ENCODE measurements around the gene DENR. TPM values are rescaled to one million over a fixed set of nuclear protein-coding genes. Genes with fewer than 3 reads are reported as not detected.

Gene DENR
- total and polyA plus RNA-seq, 2 of the 13 experiments (the other 11 are each of a cell fraction or from before 2014, with no cell fraction given): 30.0 to 59.1 TPM

DNA sequence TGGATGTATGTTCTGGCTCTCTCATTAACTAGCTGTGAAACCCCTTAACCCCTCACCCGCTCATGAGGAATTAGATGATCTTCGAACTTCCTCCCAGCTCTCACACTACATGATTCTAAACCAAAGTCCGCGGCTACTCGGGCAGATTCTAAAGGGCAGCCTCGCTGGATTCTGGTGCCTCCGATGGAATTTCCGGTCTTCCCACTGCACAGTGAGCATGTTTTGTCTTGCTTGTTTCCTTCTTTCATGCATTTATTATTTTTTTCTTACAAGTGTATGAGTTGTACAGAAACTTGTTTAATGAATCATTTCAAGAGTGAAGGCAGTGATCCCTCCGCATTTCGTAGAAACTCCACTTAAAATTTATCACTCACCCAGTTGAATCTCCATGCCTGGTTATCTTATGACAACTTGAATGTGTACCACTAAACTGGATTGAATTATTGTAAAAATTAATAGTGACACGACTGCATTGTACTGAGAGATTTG, 31.5 kb upstream of the DENR start (continued):
- TF ChIP-seq ZNF772 (CRISPR knock-in tag; IDR thresholded peaks at IDR 0.05) (no peak), HIVEP1 (CRISPR knock-in tag; IDR thresholded peaks at IDR 0.05) (no peak), IKZF1 (IDR thresholded peaks at IDR 0.05) (no peak), RAD21 (CRISPR knock-in tag; IDR thresholded peaks at IDR 0.05) (no peak), PHF21A (CRISPR knock-in tag; IDR thresholded peaks at IDR 0.05) (no peak), RFX1 (IDR thresholded peaks at IDR 0.05) (no peak), RXRB (CRISPR knock-in tag; IDR thresholded peaks at IDR 0.05; ENCODE audit: borderline replicate concordance) (peak; percentile 75; the same call in 1 of the 2 replicates), POLR2G (IDR thresholded peaks at IDR 0.05; ENCODE audit: low read depth, low read length) (0 out of 2 replicates have a peak, but pooled peaks have one; percentile 37), MAF1 (CRISPR knock-in tag; IDR thresholded peaks at IDR 0.05; ENCODE audit: borderline replicate concordance) (no peak), ZFP36 (IDR thresholded peaks at IDR 0.05; ENCODE audit: borderline replicate concordance, low read depth, low read length, partially characterized antibody) (no peak), SIN3A (IDR thresholded peaks at IDR 0.05; ENCODE audit: borderline replicate concordance, low read depth, low read length) (no peak), MYC (CRISPR knock-in tag; IDR thresholded peaks at IDR 0.05; ENCODE audit: borderline replicate concordance) (peak; percentile 34; the same call in 1 of the 2 replicates), ZNF552 (CRISPR knock-in tag; IDR thresholded peaks at IDR 0.05; ENCODE audit: borderline replicate concordance) (no peak), ZNF232 (CRISPR knock-in tag; IDR thresholded peaks at IDR 0.05; ENCODE audit: borderline replicate concordance) (0 out of 2 replicates have a peak, but pooled peaks have one; percentile 19), CBFB (CRISPR knock-in tag; IDR thresholded peaks at IDR 0.05) (no peak), TBX2 (CRISPR knock-in tag; IDR thresholded peaks at IDR 0.05; ENCODE audit: borderline replicate concordance) (peak; percentile 68; the same call in 1 of the 2 replicates), ZNF605 (CRISPR knock-in tag; IDR thresholded peaks at IDR 0.05) (0 out of 2 replicates have a peak, but pooled peaks have one; percentile 40), CCDC6 (CRISPR knock-in tag; IDR thresholded peaks at IDR 0.05) (no peak), SPEN (CRISPR knock-in tag; IDR thresholded peaks at IDR 0.05; ENCODE audit: low read depth) (peak; percentile 21; the same call in 1 of the 2 replicates), KDM6A (CRISPR knock-in tag; IDR thresholded peaks at IDR 0.05; ENCODE audit: low read depth) (peak; percentile 89)
- TF ChIP-seq, protein P1, sequence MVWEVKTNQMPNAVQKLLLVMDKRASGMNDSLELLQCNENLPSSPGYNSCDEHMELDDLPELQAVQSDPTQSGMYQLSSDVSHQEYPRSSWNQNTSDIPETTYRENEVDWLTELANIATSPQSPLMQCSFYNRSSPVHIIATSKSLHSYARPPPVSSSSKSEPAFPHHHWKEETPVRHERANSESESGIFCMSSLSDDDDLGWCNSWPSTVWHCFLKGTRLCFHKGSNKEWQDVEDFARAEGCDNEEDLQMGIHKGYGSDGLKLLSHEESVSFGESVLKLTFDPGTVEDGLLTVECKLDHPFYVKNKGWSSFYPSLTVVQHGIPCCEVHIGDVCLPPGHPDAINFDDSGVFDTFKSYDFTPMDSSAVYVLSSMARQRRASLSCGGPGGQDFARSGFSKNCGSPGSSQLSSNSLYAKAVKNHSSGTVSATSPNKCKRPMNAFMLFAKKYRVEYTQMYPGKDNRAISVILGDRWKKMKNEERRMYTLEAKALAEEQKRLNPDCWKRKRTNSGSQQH (CRISPR knock-in tag; IDR thresholded peaks at IDR 0.05; ENCODE audit: low read depth): no peak
- TF ChIP-seq, protein P2, sequence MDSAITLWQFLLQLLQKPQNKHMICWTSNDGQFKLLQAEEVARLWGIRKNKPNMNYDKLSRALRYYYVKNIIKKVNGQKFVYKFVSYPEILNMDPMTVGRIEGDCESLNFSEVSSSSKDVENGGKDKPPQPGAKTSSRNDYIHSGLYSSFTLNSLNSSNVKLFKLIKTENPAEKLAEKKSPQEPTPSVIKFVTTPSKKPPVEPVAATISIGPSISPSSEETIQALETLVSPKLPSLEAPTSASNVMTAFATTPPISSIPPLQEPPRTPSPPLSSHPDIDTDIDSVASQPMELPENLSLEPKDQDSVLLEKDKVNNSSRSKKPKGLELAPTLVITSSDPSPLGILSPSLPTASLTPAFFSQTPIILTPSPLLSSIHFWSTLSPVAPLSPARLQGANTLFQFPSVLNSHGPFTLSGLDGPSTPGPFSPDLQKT (CRISPR knock-in tag; IDR thresholded peaks at IDR 0.05; ENCODE audit: borderline replicate concordance): no peak
- TF ChIP-seq, protein P3, sequence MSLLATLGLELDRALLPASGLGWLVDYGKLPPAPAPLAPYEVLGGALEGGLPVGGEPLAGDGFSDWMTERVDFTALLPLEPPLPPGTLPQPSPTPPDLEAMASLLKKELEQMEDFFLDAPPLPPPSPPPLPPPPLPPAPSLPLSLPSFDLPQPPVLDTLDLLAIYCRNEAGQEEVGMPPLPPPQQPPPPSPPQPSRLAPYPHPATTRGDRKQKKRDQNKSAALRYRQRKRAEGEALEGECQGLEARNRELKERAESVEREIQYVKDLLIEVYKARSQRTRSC (CRISPR knock-in tag; IDR thresholded peaks at IDR 0.05; ENCODE audit: low read depth): no peak
- TF ChIP-seq, protein P4, sequence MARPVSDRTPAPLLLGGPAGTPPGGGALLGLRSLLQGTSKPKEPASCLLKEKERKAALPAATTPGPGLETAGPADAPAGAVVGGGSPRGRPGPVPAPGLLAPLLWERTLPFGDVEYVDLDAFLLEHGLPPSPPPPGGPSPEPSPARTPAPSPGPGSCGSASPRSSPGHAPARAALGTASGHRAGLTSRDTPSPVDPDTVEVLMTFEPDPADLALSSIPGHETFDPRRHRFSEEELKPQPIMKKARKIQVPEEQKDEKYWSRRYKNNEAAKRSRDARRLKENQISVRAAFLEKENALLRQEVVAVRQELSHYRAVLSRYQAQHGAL (CRISPR knock-in tag; IDR thresholded peaks at IDR 0.05; ENCODE audit: not compliant biosample characterization): no peak
- TF ChIP-seq, protein P5, sequence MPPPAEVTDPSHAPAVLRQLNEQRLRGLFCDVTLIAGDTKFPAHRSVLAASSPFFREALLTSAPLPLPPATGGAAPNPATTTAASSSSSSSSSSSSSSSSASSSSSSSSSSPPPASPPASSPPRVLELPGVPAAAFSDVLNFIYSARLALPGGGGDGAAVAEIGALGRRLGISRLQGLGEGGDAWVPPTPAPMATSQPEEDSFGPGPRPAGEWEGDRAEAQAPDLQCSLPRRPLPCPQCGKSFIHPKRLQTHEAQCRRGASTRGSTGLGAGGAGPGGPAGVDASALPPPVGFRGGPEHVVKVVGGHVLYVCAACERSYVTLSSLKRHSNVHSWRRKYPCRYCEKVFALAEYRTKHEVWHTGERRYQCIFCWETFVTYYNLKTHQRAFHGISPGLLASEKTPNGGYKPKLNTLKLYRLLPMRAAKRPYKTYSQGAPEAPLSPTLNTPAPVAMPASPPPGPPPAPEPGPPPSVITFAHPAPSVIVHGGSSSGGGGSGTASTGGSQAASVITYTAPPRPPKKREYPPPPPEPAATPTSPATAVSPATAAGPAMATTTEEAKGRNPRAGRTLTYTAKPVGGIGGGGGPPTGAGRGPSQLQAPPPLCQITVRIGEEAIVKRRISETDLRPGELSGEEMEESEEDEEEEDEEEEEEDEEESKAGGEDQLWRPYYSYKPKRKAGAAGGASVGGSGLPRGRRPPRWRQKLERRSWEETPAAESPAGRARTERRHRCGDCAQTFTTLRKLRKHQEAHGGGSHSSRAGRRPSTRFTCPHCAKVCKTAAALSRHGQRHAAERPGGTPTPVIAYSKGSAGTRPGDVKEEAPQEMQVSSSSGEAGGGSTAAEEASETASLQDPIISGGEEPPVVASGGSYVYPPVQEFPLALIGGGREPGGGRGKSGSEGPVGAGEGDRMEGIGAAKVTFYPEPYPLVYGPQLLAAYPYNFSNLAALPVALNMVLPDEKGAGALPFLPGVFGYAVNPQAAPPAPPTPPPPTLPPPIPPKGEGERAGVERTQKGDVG (CRISPR knock-in tag; IDR thresholded peaks at IDR 0.05; ENCODE audit: borderline replicate concordance): no peak
